Naive thymus-derived CD8-positive, alpha-beta T cell (primary cell): Measurements from ENCODE around the gene MGMT. TPM values are rescaled to one million over a fixed set of nuclear protein-coding genes. Genes with fewer than 3 reads are reported as not detected.

Experiments used
- ATAC-seq, 2 donors: fragments of 150-1000 bp; cut with Tn5 transposase in 1 of 2; sonication (Bioruptor Pico), chemical (Tn5 transposase) in 1 of 2; 1 replicate in 1 of 2; 2 replicates in 1 of 2; pipeline ENCODE4 v1.10.0; 2021; ENCODE audit warnings: mild to moderate bottlenecking in 2 of 2, moderate library complexity in 2 of 2
- POLR2A ChIA-PET: fragments of 350-600 bp; sonication (Branson Sonifier 250); formaldehyde crosslinking; loops from one replicate; lab custom pipeline; 2021; ENCODE audit warnings: antibody characterized with exemption; lab: Charles Lee
- DNase-seq, 10 donors: peaks; one replicate each; pipeline versions ENCODE4 v3.0.0 to v3.0.0-alpha.2; 2020 to 2022
- H3K27ac Mint-ChIP-seq, 10 donors: one replicate each; pipeline ENCODE4 v1.8.0; 2020 to 2022; ENCODE audit warnings: mild to moderate bottlenecking in 10 of 10, mixed read lengths in 10 of 10, moderate library complexity in 4 of 10, inconsistent platforms in 1 of 10
- H3K27me3 Mint-ChIP-seq, 5 donors: one replicate each; pipeline ENCODE4 v1.8.0; 2021 to 2022; ENCODE audit warnings: mixed read lengths in 5 of 5
- H3K36me3 Mint-ChIP-seq, 3 donors: one replicate each; pipeline ENCODE4 v1.8.0; 2020 to 2022; ENCODE audit warnings: mixed read lengths in 3 of 3, mild to moderate bottlenecking in 2 of 3, inconsistent platforms in 1 of 3
- H3K4me1 Mint-ChIP-seq, 4 donors: one replicate each; pipeline ENCODE4 v1.8.0; 2021 to 2022; ENCODE audit warnings: mixed read lengths in 4 of 4
- H3K4me3 Mint-ChIP-seq, 10 donors: one replicate each; pipeline ENCODE4 v1.8.0; 2020 to 2022; ENCODE audit warnings: mild to moderate bottlenecking in 10 of 10, mixed read lengths in 10 of 10, moderate library complexity in 6 of 10, inconsistent platforms in 1 of 10
- H3K9me3 Mint-ChIP-seq, 9 donors: one replicate each; pipeline ENCODE4 v1.8.0; 2020 to 2022; ENCODE audit warnings: mixed read lengths in 9 of 9, mild to moderate bottlenecking in 3 of 9, inconsistent platforms in 1 of 9, moderate library complexity in 1 of 9
- polyA plus RNA-seq, 3 donors: library from polyadenylated mRNA; unstranded; fragments of 300-500 nt; fragmentation: Illumina TruSeq; gene quantifications; one replicate each; pipeline ENCODE4 v1.2.3, GENCODE V29; 2021
- total RNA-seq, 8 experiments: library from RNA in 2 of 8; stranded (reverse) in 2 of 8; gene quantifications; one replicate each; pipeline ENCODE4 v1.2.3 and lab custom pipeline; 2021 to 2026

The MGMT gene
- total and polyA plus RNA-seq, 5 experiments from 2014 or later = 18.9 to 41.7 (median 32.2) TPM

- peak overlapping the region in 1 of 10 donors; percentile 33 for H3K27ac Mint-ChIP-seq
- no peak overlapping the region for H3K4me3 Mint-ChIP-seq
- ATAC-seq (no peak), DNase-seq (no peak)
- peaks cover 21 to 66% (median 62%) of the 10 kb centered on the region in 3 donors for H3K36me3 Mint-ChIP-seq
- peaks cover 0 to 15% (median 0%) of the 10 kb centered on the region in 9 donors for H3K9me3 Mint-ChIP-seq
- peaks cover 0 to 4% (median 0%) of the 10 kb centered on the region in 4 donors for H3K4me1 Mint-ChIP-seq
- H3K27me3 Mint-ChIP-seq = no peaks in the 10 kb centered on the region
- POLR2A ChIA-PET = no interaction called here
Measured at GRCh38 chr10:129710510-129710847, 243.4 kb downstream of the MGMT start.

GRCh38 chr10:129711291-129711690 is 244.2 kb downstream of the MGMT start:
- peaks cover 0 to 21% (median 0%) of the 10 kb centered on the region in 9 donors for H3K9me3 Mint-ChIP-seq
- H3K36me3 Mint-ChIP-seq = peaks cover 23 to 66% (median 65%) of the 10 kb centered on the region in 3 donors
- POLR2A ChIA-PET = no interaction called here
- no peak for DNase-seq
- H3K4me1 Mint-ChIP-seq = peaks cover 0 to 4% (median 0%) of the 10 kb centered on the region in 4 donors
- H3K27me3 Mint-ChIP-seq = no peaks in the 10 kb centered on the region
- ATAC-seq = no peak
- H3K4me3 Mint-ChIP-seq = no peak overlapping the region
- H3K27ac Mint-ChIP-seq = no peak overlapping the region

GRCh38 chr10:129712000-129712399 is 245.0 kb downstream of the MGMT start:
- Mint-ChIP-seq H3K4me3 (no peak overlapping the region), H3K36me3 (peaks cover 30 to 67% (median 63%) of the 10 kb centered on the region in 3 donors), H3K27ac (no peak overlapping the region), H3K9me3 (peaks cover 0 to 26% (median 0%) of the 10 kb centered on the region in 9 donors), H3K4me1 (peaks cover 0 to 4% (median 0%) of the 10 kb centered on the region in 4 donors), H3K27me3 (no peaks in the 10 kb centered on the region)
- POLR2A ChIA-PET = no interaction called here
- no peak for ATAC-seq
- DNase-seq = no peak

DNA sequence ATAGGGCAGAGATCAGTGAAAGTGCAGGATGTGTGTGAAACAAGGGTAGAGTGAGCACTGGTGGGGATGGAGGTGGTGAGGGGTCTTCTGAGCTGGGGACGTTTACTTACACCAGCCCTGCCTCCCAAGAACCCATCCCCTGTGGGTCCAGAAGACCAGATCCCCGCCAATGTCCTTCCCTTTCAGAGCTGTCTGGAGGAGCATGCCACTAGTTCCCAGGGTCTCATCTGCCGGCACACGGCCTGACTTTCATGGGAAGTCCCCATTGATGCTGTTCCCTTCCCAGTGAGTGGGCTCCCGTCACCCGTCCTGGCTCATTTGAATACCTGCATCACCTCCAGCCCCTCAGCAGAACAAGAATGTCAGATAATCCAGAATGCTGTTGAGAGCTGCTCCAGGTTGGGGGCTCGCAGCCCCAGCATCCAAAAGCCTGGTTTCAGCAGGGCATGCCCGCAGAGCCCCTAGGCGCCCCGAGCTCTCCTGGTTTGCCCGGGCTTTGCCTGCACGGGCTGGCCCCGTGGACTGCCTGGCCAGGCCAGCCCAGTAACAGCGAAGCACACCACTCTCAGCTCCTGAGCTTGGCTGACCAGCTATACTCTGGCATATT is 246.7 kb downstream of the MGMT start:
- Mint-ChIP-seq H3K27me3 (no peaks in the 10 kb centered on the region), H3K36me3 (peaks cover 26 to 66% (median 62%) of the 10 kb centered on the region in 3 donors), H3K9me3 (peaks cover 0 to 18% (median 0%) of the 10 kb centered on the region in 9 donors), H3K27ac (no peak overlapping the region), H3K4me3 (no peak overlapping the region), H3K4me1 (peaks cover 0 to 2% (median 0%) of the 10 kb centered on the region in 4 donors)
- POLR2A ChIA-PET = no interaction called here
- ATAC-seq = no peak
- DNase-seq = no peak

DNA sequence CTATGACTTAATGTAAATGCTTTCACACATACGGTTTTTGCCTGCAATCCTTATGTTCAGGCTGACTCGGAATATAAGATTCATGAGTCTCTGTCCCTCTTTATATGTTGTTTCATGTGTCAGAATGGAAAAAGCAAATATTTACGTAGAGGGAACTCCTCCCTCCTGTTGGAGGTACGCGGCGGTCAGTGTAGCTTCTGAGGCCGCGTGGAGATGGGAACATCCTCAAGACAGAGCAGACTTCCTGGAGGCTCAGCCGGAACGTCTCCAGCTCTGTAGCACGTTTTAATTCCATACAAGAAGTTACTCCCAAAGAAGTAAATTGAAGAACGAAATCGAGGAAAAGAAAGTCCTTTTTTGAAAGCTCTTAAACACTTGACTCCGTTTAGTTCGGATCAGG is 248.8 kb downstream of the MGMT start:
- H3K27me3 Mint-ChIP-seq = no peaks in the 10 kb centered on the region
- POLR2A ChIA-PET = no interaction called here
- H3K4me3 Mint-ChIP-seq = no peak overlapping the region
- H3K9me3 Mint-ChIP-seq = peaks cover 0 to 32% (median 8%) of the 10 kb centered on the region in 9 donors
- H3K4me1 Mint-ChIP-seq = peaks cover 0 to 2% (median 0%) of the 10 kb centered on the region in 4 donors
- H3K36me3 Mint-ChIP-seq = peaks cover 42 to 68% (median 66%) of the 10 kb centered on the region in 3 donors
- no peak for ATAC-seq
- no peak for DNase-seq
- H3K27ac Mint-ChIP-seq = no peak overlapping the region

- POLR2A ChIA-PET = no interaction called here
- Mint-ChIP-seq H3K36me3 (peaks cover 46 to 68% (median 65%) of the 10 kb centered on the region in 3 donors), H3K27me3 (no peaks in the 10 kb centered on the region), H3K4me3 (no peak overlapping the region), H3K9me3 (peaks cover 0 to 36% (median 11%) of the 10 kb centered on the region in 9 donors), H3K4me1 (peaks cover 0 to 2% (median 0%) of the 10 kb centered on the region in 4 donors), H3K27ac (no peak overlapping the region)
- DNase-seq (no peak), ATAC-seq (no peak)
Measured at GRCh38 chr10:129716211-129716681, 249.2 kb downstream of the MGMT start.

DNA sequence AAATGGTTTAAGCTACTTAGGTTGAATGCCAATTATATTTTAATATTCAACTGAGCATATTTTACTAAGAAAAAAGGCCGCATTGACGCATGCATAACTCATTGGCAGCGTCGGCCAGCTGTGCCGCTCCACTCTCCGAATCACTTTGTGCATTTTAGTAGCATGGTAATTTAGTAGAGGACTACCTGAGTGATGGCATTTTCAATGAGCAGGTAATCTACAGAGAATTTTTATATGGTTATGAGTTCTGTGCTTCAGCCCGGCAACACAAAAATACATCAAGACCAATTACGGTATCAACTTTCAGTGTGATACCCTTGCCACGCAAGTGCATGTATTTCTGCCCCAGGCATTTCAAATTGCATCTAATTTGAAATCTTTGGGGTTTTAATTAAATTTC is 249.8 kb downstream of the MGMT start:
- Mint-ChIP-seq H3K27me3 (no peaks in the 10 kb centered on the region), H3K36me3 (peaks cover 51 to 66% (median 66%) of the 10 kb centered on the region in 3 donors), H3K4me3 (no peak overlapping the region), H3K9me3 (peaks cover 0 to 42% (median 14%) of the 10 kb centered on the region in 9 donors), H3K4me1 (peaks cover 0 to 2% (median 0%) of the 10 kb centered on the region in 4 donors), H3K27ac (no peak overlapping the region)
- DNase-seq (no peak), ATAC-seq (no peak)
- POLR2A ChIA-PET = no interaction called here

DNA sequence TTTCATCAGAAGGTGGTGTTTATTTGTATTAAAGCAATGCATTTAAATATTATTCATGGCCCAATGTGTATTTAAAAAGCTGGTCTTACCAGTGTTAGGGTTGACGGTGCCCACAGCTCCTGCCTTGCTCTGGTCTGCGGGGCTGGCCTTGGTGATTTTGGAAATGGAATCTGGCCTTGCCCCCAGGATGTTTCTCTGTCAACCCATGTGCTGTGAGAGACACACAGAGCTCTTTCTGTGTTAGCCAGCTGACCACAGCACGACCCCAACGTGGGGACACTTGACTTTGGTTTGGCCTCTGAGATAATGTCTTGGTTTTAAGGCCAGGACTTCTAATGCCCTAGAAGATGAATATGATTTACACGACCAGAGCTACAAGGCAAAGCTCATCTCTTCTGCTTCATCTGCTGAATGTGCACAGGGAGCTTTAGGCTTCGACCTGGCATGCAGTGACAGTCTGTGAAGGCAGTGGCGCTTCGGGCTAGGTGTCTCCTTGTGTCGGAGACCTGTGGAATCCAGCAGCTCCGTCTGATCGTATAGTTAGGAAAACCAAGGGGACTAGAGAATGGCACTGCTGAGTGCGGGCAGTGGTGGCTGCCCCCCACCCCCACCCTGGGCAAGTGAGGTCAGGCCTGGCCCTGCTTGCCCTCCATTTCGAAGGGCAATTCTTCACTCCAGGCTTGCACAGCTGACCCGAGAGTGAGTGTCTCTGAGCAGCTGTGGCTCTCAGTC is 250.9 kb downstream of the MGMT start:
- POLR2A ChIA-PET = no interaction called here
- Mint-ChIP-seq H3K27me3 (no peaks in the 10 kb centered on the region), H3K4me1 (peaks cover 0 to 2% (median 0%) of the 10 kb centered on the region in 4 donors), H3K36me3 (peaks cover 53 to 63% (median 61%) of the 10 kb centered on the region in 3 donors), H3K9me3 (peaks cover 0 to 47% (median 14%) of the 10 kb centered on the region in 9 donors), H3K27ac (no peak overlapping the region), H3K4me3 (no peak overlapping the region)
- DNase-seq (no peak), ATAC-seq (no peak)

GRCh38 chr10:129718548-129719414 is 251.7 kb downstream of the MGMT start:
- Mint-ChIP-seq H3K27ac (peak overlapping the region in 1 of 10 donors; percentile 68), H3K4me1 (no peaks in the 10 kb centered on the region), H3K4me3 (no peak overlapping the region), H3K9me3 (peaks cover 0 to 52% (median 14%) of the 10 kb centered on the region in 9 donors), H3K27me3 (no peaks in the 10 kb centered on the region), H3K36me3 (peaks cover 48 to 63% (median 62%) of the 10 kb centered on the region in 3 donors)
- ATAC-seq = no peak
- DNase-seq = no peak
- POLR2A ChIA-PET = no interaction called here

DNA sequence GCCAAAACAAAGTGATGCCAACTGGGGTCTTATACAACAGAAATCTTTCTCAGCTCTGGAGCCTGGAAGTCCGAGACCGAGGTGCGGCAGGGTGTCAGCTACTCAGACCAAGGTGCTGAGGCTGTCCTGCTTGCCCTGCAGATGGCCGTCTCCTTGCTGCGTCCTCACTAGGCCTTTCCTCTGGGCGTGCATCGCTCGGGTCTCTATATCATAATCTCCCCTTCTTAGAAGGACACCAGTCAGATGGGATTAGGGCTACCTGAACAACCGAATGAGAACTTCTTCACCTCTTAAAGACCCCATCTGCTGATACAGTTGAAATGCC is 252.3 kb downstream of the MGMT start:
- Mint-ChIP-seq H3K27ac (no peak overlapping the region), H3K36me3 (peaks cover 52 to 69% (median 68%) of the 10 kb centered on the region in 3 donors), H3K4me1 (no peaks in the 10 kb centered on the region), H3K27me3 (no peaks in the 10 kb centered on the region), H3K9me3 (peaks cover 0 to 56% (median 18%) of the 10 kb centered on the region in 9 donors), H3K4me3 (no peak overlapping the region)
- POLR2A ChIA-PET = no interaction called here
- ATAC-seq (no peak), DNase-seq (no peak)

DNA sequence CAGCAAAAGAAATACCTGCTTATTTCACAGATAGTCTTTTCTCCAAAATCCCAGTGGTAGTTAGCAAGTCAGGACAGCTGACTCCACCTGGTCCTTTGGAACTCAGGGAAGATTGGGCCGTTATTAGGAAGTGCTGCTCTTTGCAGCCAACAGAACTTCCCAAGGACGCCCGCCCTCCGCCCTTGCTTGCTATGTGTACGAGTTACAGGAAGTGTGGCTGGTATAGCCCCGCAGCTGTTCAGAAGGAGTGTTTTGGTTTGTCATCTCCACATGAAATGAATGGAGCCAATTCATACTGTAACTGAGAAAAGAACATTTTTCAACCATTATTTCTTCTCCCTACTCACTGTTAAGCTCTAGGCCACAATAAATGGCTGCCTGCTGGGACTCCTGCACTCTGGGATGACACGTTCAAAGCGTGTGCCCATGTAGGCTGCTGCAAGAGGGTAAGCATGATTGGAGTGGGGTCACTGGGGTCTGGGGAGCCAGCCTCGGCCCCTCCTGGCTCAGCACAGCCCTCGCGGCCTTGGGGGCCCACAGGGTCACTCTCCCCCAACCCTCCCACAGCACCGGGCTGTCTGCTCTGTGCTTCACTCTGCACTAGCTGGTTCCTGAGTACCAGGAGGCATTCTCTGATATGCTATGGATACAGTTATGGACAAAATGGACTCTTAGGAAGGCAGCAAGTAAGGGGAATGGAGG is 253.0 kb downstream of the MGMT start:
- no peak overlapping the region for H3K4me3 Mint-ChIP-seq
- no peak overlapping the region for H3K27ac Mint-ChIP-seq
- DNase-seq (no peak), ATAC-seq (no peak)
- no peaks in the 10 kb centered on the region for H3K27me3 Mint-ChIP-seq
- H3K9me3 Mint-ChIP-seq = peaks cover 0 to 62% (median 23%) of the 10 kb centered on the region in 9 donors
- POLR2A ChIA-PET = no interaction called here
- peaks cover 57 to 76% (median 73%) of the 10 kb centered on the region in 3 donors for H3K36me3 Mint-ChIP-seq
- H3K4me1 Mint-ChIP-seq = no peaks in the 10 kb centered on the region

- no peak for DNase-seq
- Mint-ChIP-seq H3K27me3 (no peaks in the 10 kb centered on the region), H3K9me3 (peaks cover 16 to 84% (median 41%) of the 10 kb centered on the region in 9 donors), H3K36me3 (peaks cover 58 to 70% (median 60%) of the 10 kb centered on the region in 3 donors), H3K27ac (no peak overlapping the region), H3K4me1 (peaks cover 0 to 5% (median 0%) of the 10 kb centered on the region in 4 donors), H3K4me3 (no peak overlapping the region)
- ATAC-seq = no peak
- POLR2A ChIA-PET = no interaction called here
Measured at GRCh38 chr10:129725011-129725410, 258.0 kb downstream of the MGMT start.
